HG03439 (cell line): ENCODE data around the gene LDLRAD4.

ENCODE experiments used
- ATAC-seq: cut with Tn5 transposase; IDR thresholded peaks from one replicate; pipeline ENCODE4 v1.9.1; 2021; ENCODE audit warnings: mild to moderate bottlenecking, moderate library complexity; ENCODE audit not compliant: unreplicated experiment

Gene LDLRAD4

GRCh38 chr18:13522861-13523660 is 304.5 kb downstream of the LDLRAD4 start:
- ATAC-seq, result no peak

DNA sequence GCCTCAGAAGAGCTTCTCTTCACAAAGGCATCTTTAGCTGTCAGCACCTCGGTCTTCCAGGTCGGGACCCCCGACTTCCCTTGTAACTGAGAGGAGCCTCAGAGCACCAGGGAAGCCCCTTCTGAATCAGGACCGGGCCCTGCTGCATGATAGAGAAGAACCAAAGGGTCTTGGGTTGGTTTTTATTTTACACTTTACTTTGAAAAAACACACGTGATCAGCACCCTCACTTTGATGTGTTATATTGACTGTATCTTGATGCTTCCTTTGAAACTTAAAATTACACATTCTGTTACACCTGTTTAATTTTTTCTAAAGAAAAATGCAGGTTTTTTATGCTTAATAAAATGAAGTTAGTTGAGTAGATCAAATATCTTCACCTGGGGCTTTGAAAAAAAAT is 305.5 kb downstream of the LDLRAD4 start:
- ATAC-seq, result no peak

GRCh38 chr18:13524811-13525210 is 306.3 kb downstream of the LDLRAD4 start:
- ATAC-seq, result no peak

- ATAC-seq, result no peak
These were observed 306.9 kb downstream of the LDLRAD4 start for GRCh38 chr18:13525381-13526029.

- no peak for ATAC-seq
These were observed 308.0 kb downstream of the LDLRAD4 start for GRCh38 chr18:13526519-13526918.

- ATAC-seq, result no peak
These were observed 308.7 kb downstream of the LDLRAD4 start for GRCh38 chr18:13527256-13527655.

DNA sequence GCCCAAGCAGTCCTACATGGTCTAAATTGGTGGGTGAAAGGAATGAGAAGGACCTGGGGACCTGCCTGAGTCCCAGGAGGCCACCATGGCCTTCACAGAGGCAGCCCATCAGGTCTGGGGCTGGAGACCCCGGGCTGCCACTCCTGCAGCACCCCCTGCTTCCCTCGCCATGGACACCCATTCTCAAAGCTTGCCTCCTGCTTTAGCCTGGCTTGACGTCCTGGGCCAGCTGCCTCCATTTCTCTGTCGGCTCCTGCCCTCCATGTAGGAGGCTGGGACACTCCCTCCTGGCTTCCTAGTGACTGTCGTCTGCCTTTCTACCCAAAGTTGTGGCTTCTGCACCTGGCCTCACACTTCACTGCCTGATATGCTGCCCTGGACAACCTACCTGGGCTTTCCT is 309.2 kb downstream of the LDLRAD4 start:
- no peak for ATAC-seq

GRCh38 chr18:13528739-13529392 is 310.3 kb downstream of the LDLRAD4 start:
- no peak for ATAC-seq

DNA sequence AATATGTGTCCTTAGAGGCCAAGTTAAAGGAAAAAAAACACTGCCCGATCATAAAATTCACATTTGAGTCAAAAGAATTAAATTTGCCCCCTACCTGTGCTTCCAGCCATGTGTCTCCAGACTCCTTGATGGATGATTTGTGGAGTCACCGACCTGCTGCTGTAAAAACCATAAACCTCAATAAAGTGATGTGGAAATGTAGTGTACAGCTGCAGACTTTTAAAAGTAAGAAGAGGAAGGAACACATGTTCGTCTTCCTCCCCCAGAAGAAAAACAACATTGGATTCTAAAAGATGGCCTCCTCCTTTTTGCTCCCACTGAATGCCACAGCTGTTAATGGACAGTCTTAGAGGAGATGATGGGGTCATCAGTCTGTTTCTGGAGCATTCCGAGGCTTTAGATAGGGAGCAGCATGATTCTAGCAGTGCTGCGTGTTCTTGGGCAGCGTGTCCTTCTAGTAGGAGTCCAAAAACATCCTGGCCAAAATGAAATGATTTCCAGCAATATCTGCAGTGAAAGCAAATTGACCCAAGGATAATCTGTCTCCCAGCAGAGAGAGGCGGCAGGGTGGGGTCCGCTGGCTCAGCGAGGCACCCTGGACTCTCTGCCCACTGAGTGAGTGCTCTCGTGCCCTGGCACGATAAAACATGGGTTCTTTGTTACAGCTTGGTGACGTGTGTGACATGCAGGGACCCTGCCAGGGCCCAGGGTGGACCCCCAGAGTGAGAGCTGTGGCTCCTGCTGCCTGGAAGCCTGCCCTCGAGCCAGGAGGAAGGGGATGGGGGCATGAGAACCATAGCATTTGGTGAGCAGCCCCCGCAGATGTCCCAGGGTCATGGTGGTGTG is 311.7 kb downstream of the LDLRAD4 start:
- no peak for ATAC-seq

- ATAC-seq, result no peak
These were observed 312.4 kb downstream of the LDLRAD4 start for GRCh38 chr18:13530879-13531387.

DNA sequence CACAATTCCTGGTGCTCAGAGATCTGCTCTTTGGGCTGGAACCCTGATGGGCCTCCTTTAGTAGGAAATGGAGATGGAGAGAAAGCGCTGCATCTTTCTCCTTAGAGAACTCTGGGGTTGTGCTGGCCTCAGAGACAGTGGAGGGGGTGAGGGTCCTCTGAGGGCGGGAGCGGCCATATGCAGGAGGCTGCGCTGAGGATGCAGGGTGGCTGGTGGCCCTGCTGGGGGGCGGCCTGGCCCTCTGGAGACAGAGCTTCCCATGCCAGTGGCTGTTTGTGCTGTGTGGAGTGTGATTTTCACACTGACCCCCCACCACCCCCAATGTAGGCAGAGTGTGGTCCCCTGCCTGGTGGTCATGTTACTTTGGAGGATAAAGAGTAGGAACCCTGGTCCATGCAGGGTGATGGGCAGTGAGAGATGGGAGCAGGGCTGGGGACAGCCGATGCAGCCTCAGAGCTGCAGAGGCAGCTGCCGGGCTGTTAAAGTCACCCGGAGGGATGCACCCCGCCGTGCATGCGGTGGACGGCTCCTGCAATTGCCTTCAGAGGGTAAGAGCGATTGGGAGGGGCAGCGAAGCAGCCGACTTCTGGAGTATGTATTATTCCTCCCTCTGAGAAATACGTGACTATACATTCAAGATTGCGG is 313.2 kb downstream of the LDLRAD4 start:
- no peak for ATAC-seq

- ATAC-seq, result no peak
These were observed 314.0 kb downstream of the LDLRAD4 start for GRCh38 chr18:13532406-13533075.

DNA sequence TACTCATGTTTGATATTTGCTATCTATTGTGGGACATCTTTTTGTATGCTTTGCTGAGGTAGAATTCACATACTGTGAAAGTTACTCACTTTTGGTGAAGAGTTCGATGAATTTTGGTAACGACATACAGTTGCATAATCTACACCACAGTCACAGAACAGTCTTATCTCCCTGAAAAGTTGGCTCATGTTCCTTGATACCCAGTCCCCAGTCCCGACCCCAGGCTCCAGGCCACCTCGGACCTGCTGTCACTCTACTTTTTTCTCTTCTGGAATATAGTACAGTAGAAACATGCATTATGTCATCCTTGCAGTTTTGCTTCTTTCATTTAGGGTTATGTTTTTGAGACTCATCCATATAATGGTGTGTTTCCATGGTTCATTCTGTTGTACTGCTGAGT is 316.1 kb downstream of the LDLRAD4 start:
- ATAC-seq, result no peak

DNA sequence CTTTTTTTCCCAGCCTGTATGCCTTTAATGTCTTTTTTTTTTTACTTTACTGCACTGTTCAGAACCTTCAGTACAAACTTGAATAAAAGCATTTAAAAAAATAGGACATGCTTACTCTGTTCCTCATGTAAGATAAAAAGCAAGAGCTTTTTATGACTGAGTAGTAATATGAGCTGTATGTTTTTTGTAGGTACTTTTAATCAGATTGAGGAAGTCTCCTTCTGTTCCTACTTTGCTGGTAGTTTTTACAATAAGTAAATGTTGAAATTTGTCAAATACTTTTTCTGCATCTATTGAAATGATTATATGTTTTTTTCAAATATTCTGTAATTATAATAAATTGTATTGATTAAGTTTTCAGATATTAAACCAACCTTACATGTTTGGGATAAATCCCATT is 318.0 kb downstream of the LDLRAD4 start:
- no peak for ATAC-seq

- no peak for ATAC-seq
These were observed 318.6 kb downstream of the LDLRAD4 start for GRCh38 chr18:13537022-13537780.

GRCh38 chr18:13538630-13539029 is 320.1 kb downstream of the LDLRAD4 start:
- no peak for ATAC-seq

GRCh38 chr18:13539050-13539449 is 320.5 kb downstream of the LDLRAD4 start:
- ATAC-seq, result no peak

DNA sequence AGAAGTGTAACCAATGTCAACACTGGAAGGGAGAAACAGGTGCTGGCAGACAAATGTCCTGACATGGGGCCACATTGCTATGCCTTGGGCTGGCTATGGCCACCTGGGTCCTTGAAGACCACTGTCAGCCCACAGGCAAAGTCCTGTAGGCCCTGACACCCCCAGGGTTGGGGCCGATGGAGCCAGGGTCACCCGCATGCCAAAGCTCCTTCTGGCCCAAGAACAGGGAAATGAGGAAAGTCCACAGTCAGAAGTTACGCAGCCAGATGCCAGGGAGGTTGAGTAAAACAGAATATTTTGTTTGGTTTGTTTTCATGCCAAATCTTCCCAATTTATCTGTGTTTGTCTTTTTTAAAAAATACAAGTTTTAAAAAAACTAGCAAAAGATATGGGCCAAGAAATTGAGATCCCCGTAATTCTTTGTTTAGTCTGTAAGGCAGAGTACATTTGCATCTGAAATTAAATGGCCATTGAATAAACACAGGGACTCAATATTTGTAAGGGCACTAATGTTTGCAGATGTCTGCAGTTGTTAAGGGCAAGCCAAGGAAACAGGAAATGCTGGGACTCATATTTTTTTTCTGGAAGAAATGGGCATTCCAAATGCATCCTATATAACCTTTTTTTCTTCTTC is 321.4 kb downstream of the LDLRAD4 start:
- no peak for ATAC-seq
